Astrocyte (in vitro differentiated cells and primary cell): ENCODE data around the gene MROH2B. TPM values are rescaled to one million over a fixed set of nuclear protein-coding genes. Genes with fewer than 3 reads are reported as not detected.

Experiments used
- DNase-seq: peaks from one replicate; pipeline ENCODE4 v3.0.0-alpha.2; 2010; ENCODE audit warnings: low read depth
- FAIRE-seq: peaks from 2 replicates; lab custom pipeline; 2011; peaks lifted over from hg19 to GRCh38; lab: Jason Lieb, UNC
- H2AFZ ChIP-seq: 2 replicates; pipeline ENCODE4 v1.6.0; 2012; ENCODE audit warnings: low read depth, low read length, inconsistent platforms
- H3K27ac ChIP-seq: 2 replicates; pipeline ENCODE4 v1.5.1; 2011; ENCODE audit warnings: low read depth, low read length, inconsistent platforms
- H3K27me3 ChIP-seq: 2 replicates; pipeline ENCODE4 v1.6.0; 2011; ENCODE audit warnings: low read length, inconsistent platforms; ENCODE audit not compliant: insufficient read depth
- H3K36me3 ChIP-seq: 2 replicates; pipeline ENCODE4 v1.5.1; 2011; ENCODE audit warnings: low read length, inconsistent platforms; ENCODE audit not compliant: insufficient read depth
- H3K4me1 ChIP-seq: 2 replicates; pipeline ENCODE4 v1.5.1; 2011; ENCODE audit warnings: low read length, inconsistent platforms; ENCODE audit not compliant: insufficient read depth
- H3K4me2 ChIP-seq: 2 replicates; pipeline ENCODE4 v1.6.0; 2012; ENCODE audit warnings: low read length, inconsistent platforms
- H3K4me3 ChIP-seq: 2 replicates; pipeline ENCODE4 v1.5.1; 2011; ENCODE audit warnings: low read depth, mild to moderate bottlenecking, low read length, inconsistent platforms; ENCODE audit not compliant: insufficient read depth
- H3K79me2 ChIP-seq: 2 replicates; pipeline ENCODE4 v1.6.0; 2012; ENCODE audit warnings: mild to moderate bottlenecking, low read length, inconsistent platforms; ENCODE audit not compliant: insufficient read depth
- H3K9ac ChIP-seq: 2 replicates; pipeline ENCODE4 v1.6.0; 2012; ENCODE audit warnings: mild to moderate bottlenecking, low read length, inconsistent platforms
- H3K9me3 ChIP-seq: 2 replicates; pipeline ENCODE4 v1.5.1; 2012; ENCODE audit warnings: low read depth, mild to moderate bottlenecking, low read length, inconsistent platforms; ENCODE audit not compliant: insufficient read depth
- H4K20me1 ChIP-seq: 2 replicates; pipeline ENCODE4 v1.6.0; 2012; ENCODE audit warnings: low read length, inconsistent platforms; ENCODE audit not compliant: insufficient read depth
- H3K27ac Mint-ChIP-seq: one replicate; pipeline ENCODE4 v1.8.0; 2021; ENCODE audit warnings: mild to moderate bottlenecking, mixed read lengths; ENCODE audit not compliant: unreplicated experiment
- H3K27me3 Mint-ChIP-seq: one replicate; pipeline ENCODE4 v1.8.0; 2021; ENCODE audit warnings: low read depth, mixed read lengths; ENCODE audit not compliant: unreplicated experiment
- H3K36me3 Mint-ChIP-seq: one replicate; pipeline ENCODE4 v1.8.0; 2021; ENCODE audit warnings: low read depth, mixed read lengths; ENCODE audit not compliant: unreplicated experiment
- H3K4me1 Mint-ChIP-seq: one replicate; pipeline ENCODE4 v1.8.0; 2021; ENCODE audit warnings: low read depth, mixed read lengths; ENCODE audit not compliant: unreplicated experiment
- H3K4me3 Mint-ChIP-seq: one replicate; pipeline ENCODE4 v1.8.0; 2021; ENCODE audit warnings: mild to moderate bottlenecking, moderate library complexity, mixed read lengths; ENCODE audit not compliant: unreplicated experiment
- H3K9me3 Mint-ChIP-seq: one replicate; pipeline ENCODE4 v1.8.0; 2021; ENCODE audit warnings: mild to moderate bottlenecking, mixed read lengths; ENCODE audit not compliant: unreplicated experiment
- CTCF ChIP-seq: IDR thresholded peaks from 2 replicates; pipeline ENCODE4 v1.5.1; 2011; ENCODE audit warnings: low read depth, mild to moderate bottlenecking, inconsistent platforms, low read length, moderate library complexity; ENCODE audit not compliant: insufficient read depth
- EZH2 ChIP-seq: IDR thresholded peaks from 2 replicates; pipeline ENCODE4 v1.6.1; 2012; ENCODE audit warnings: mild to moderate bottlenecking, low read length, inconsistent platforms; ENCODE audit not compliant: insufficient read depth
- total RNA-seq: library from RNA; stranded (reverse); gene quantifications from 2 replicates; pipeline ENCODE4 v1.2.1, GENCODE V29; 2021

MROH2B gene
- total RNA-seq, 1 donor from 2014 or later, result not detected

DNA sequence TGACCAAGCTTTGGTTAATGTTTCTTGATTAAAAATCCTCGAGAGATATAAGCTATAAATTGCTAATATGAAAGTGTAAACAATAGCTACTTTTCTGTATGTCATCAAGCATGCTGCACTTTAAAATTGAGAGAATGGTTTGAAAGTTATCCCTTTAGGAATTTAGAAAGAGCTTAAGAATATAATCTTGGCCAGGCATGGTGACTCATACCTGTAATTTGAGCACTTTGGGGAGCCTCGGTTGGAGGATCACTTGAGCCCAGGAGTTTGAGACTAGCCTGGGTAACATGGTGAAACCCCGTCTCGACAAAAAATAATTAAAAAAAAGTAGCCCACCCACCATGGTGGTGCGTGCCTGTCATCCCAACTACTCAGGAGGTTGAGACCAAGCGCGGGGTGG, 12.2 kb upstream of the MROH2B start:
- no peak for DNase-seq
- H3K27ac Mint-ChIP-seq, result no peak overlapping the region
- H2AFZ ChIP-seq, result no peak overlapping the region
- no peaks in the 10 kb centered on the region for H3K79me2 ChIP-seq
- no peaks in the 10 kb centered on the region for H3K36me3 ChIP-seq
- peaks cover 16% of the 10 kb centered on the region for H3K9me3 Mint-ChIP-seq
- no peak for FAIRE-seq
- no peaks in the 10 kb centered on the region for H3K27me3 ChIP-seq
- H3K4me3 Mint-ChIP-seq, result no peak overlapping the region
- no peak overlapping the region for H3K27ac ChIP-seq
- no peaks in the 10 kb centered on the region for H3K27me3 Mint-ChIP-seq
- H3K4me1 ChIP-seq, result no peaks in the 10 kb centered on the region
- TF ChIP-seq EZH2 (no peak), CTCF (no peak)
- H4K20me1 ChIP-seq, result no peaks in the 10 kb centered on the region
- no peak overlapping the region for H3K4me3 ChIP-seq
- peaks cover 7% of the 10 kb centered on the region for H3K4me1 Mint-ChIP-seq
- H3K9me3 ChIP-seq, result no peaks in the 10 kb centered on the region
- H3K9ac ChIP-seq, result no peak overlapping the region
- no peaks in the 10 kb centered on the region for H3K36me3 Mint-ChIP-seq
- no peak overlapping the region for H3K4me2 ChIP-seq

- no peak overlapping the region for H3K4me3 Mint-ChIP-seq
- H3K36me3 ChIP-seq, result no peaks in the 10 kb centered on the region
- no peaks in the 10 kb centered on the region for H3K27me3 ChIP-seq
- TF ChIP-seq EZH2 (no peak), CTCF (no peak)
- H3K9me3 Mint-ChIP-seq, result no peaks in the 10 kb centered on the region
- no peaks in the 10 kb centered on the region for H3K9me3 ChIP-seq
- DNase-seq, result peak; percentile 63
- H4K20me1 ChIP-seq, result no peaks in the 10 kb centered on the region
- H2AFZ ChIP-seq, result no peak overlapping the region
- H3K4me2 ChIP-seq, result no peak overlapping the region
- H3K27ac Mint-ChIP-seq, result no peak overlapping the region
- no peak for FAIRE-seq
- H3K4me3 ChIP-seq, result no peak overlapping the region
- H3K36me3 Mint-ChIP-seq, result no peaks in the 10 kb centered on the region
- H3K4me1 ChIP-seq, result no peaks in the 10 kb centered on the region
- H3K4me1 Mint-ChIP-seq, result no peaks in the 10 kb centered on the region
- no peaks in the 10 kb centered on the region for H3K79me2 ChIP-seq
- no peaks in the 10 kb centered on the region for H3K27me3 Mint-ChIP-seq
- no peak overlapping the region for H3K27ac ChIP-seq
- no peak overlapping the region for H3K9ac ChIP-seq
Observed at GRCh38 chr5:41071975-41072374, 833 bp upstream of the MROH2B start.

DNA sequence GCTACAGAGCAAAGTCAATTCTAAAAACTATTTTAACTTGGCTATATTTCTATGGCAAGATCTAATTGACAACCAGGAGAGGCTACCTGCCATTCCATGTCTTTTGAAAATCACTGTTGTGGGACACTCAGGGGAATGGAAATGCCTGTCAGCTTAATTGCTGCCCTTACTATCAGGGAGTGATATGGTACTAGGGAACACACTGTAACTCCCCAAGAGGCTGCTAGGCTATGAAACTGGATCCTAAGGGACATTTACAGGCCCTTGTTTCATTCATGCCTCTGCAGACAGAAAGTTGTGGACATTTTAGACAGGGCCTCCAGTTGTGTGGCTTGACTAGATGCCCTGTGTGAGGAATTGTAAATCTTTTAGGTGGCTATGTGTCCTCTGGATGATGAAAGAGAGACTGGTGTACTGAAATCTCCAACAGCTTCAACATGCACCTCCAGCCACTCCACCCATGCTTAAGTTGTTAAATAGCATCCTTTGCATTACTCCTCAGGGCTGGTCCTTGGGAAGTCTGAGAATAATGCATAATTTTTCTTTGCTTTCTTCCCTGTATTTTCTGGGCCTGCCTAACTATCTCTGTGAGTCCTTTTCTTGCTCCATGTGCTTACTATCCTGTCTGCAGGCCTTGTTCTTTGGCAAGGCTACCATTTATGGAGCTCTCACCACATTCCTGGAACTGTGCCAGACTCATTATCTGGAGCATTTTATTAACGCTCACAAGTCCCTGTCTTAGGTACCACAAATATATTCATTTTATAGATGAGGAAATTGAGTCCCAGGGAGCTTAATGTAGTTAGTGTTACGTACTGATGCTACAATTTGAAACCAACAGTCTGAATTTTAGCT, 3.2 kb downstream of the MROH2B start:
- H4K20me1 ChIP-seq, result no peaks in the 10 kb centered on the region
- no peak overlapping the region for H3K4me3 ChIP-seq
- DNase-seq (peak; percentile 8), FAIRE-seq (no peak)
- Mint-ChIP-seq H3K36me3 (no peaks in the 10 kb centered on the region), H3K9me3 (no peaks in the 10 kb centered on the region), H3K27me3 (no peaks in the 10 kb centered on the region), H3K4me3 (no peak overlapping the region), H3K4me1 (no peaks in the 10 kb centered on the region), H3K27ac (no peak overlapping the region)
- H3K27ac ChIP-seq, result no peak overlapping the region
- H3K36me3 ChIP-seq, result no peaks in the 10 kb centered on the region
- no peaks in the 10 kb centered on the region for H3K4me1 ChIP-seq
- no peak overlapping the region for H2AFZ ChIP-seq
- no peak overlapping the region for H3K4me2 ChIP-seq
- TF ChIP-seq CTCF (no peak), EZH2 (no peak)
- H3K79me2 ChIP-seq, result no peaks in the 10 kb centered on the region
- no peaks in the 10 kb centered on the region for H3K9me3 ChIP-seq
- H3K27me3 ChIP-seq, result no peaks in the 10 kb centered on the region
- no peak overlapping the region for H3K9ac ChIP-seq
